Right renal pelvis (tissue), 4 donors: ENCODE measurements around the gene REST. TPM values are rescaled to one million over a fixed set of nuclear protein-coding genes. Genes with fewer than 3 reads are reported as not detected.
"Not testable (repeated sequence)": the region's sequence is repeated elsewhere in the genome, so short reads cannot be mapped to it uniquely, and the experiment has no call there.

Experiments used
- DNase-seq, 4 donors: peaks; one replicate each; pipeline ENCODE4 v3.0.0-alpha.2; 2013; ENCODE audit warnings: low read depth in 4 of 4, low spot score in 3 of 4, missing footprints in 1 of 4
- polyA plus RNA-seq, 4 donors: library from polyadenylated mRNA; unstranded; fragments of 120-200 nt; gene quantifications; one replicate each; pipeline ENCODE4 v1.2.1, GENCODE V29; 2013; ENCODE audit not compliant: insufficient read length in 4 of 4

The REST gene
- polyA plus RNA-seq, 4 donors: 48.2 to 60.2 (median 57.4) TPM

DNA sequence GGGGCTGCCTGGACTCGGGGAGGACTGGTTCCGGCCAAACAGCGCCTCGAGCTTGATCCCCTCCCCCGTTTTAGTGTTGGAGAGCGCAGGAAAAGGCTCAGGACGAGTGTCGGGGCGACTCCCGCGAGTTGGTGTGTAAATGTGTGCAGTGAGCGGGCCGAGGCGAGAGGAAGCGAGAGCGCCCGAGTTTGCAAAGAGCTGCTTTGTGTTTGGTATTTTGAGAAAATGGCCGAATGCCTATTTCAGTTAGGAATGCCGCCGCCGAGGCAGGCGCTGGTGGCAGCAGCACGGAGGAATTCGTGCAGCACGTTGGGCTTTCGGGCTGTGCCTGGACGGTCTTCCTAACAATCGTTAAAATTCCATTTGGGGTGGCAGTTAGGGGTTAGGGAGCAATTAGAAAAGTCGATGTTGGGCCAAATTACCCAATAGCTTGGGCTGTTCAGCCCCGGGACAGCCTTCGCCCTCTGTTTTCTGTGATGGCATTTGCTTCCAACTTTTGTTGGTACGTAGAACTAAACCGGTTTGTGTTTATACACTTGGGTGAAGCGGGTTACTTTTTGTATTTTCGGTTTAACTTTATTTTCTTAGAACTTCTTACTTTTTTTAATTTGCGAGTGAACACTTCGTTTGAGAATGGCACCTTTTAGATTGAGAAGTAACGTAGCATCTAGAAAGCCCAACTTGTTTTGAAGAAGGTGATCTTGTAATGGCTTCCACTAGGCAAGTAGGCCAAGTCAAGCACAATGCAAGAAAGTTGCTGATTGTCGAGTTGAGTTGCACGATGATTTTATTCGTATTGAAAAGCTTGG, 1.6 kb downstream of the REST start:
- peak in 3 of 4 donors; percentile 29 to 56 (median 48) for DNase-seq

GRCh38 chr4:56910172-56910967, 2.7 kb downstream of the REST start:
- DNase-seq: no peak

DNA sequence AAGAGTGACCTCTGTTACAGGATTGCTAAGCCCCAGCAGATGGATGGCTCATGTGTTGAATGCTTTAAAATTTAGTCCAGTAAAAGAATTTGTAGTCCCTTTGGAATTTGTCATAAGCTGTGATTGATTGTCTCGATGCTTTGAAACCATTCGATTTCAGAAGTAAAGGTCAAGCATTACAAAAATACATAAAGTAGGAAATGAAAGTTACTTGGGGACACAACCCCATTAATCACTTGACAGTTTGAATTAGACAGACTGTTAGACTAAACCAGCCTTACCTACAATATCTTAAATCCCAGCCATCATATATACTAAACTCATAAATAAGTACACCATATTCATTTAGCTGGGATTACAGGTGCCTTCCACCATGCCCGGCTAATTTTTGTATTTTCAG, 6.6 kb downstream of the REST start:
- no peak for DNase-seq

DNA sequence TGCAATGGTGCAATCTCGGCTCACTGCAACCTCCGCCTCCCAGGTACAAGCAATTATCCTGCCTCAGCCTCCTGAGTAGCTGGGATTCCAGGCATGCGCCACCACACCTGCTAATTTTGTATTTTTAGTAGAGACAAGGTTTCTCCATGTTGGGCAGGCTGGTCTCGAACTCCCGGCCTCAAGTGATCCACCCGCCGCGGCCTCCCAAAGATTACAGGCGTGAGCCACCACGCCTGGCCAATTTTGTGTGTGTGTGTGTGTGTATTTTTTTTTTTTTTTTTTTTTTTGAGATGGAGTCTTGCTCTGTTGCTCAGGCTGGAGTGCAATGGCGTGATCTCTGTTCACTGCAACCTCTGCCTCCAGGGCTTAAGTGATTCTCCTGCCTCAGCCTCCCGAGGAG, 7.3 kb downstream of the REST start:
- DNase-seq: not testable (repeated sequence)

GRCh38 chr4:56927196-56927595, 19.5 kb downstream of the REST start:
- DNase-seq: no peak

DNA sequence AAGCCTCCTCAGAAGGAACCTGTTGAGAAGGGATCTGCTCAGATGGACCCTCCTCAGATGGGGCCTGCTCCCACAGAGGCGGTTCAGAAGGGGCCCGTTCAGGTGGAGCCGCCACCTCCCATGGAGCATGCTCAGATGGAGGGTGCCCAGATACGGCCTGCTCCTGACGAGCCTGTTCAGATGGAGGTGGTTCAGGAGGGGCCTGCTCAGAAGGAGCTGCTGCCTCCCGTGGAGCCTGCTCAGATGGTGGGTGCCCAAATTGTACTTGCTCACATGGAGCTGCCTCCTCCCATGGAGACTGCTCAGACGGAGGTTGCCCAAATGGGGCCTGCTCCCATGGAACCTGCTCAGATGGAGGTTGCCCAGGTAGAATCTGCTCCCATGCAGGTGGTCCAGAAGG, 22.9 kb downstream of the REST start:
- no peak for DNase-seq

- DNase-seq: no peak
Measured at GRCh38 chr4:56931924-56932323, 24.2 kb downstream of the REST start.

DNA sequence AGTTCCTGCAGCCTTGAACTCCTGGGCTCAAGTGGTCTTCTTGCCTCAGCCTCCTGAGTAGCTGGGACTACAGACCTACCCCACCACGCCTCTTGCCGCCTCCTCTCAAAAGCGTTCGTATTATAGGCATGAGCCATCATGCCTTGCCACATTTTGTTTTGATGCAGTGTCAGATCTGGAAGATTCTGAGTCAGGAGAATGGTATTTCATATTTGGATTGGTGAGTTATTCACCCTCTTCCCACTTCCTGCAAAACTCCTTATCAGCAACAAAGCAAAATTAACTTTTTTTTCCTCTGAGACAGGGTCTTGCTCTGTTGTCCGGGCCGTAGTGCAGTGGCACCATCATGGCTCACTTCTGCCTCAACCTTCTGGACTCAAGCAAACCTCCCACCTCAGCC, 29.6 kb downstream of the REST start:
- DNase-seq: no peak

DNA sequence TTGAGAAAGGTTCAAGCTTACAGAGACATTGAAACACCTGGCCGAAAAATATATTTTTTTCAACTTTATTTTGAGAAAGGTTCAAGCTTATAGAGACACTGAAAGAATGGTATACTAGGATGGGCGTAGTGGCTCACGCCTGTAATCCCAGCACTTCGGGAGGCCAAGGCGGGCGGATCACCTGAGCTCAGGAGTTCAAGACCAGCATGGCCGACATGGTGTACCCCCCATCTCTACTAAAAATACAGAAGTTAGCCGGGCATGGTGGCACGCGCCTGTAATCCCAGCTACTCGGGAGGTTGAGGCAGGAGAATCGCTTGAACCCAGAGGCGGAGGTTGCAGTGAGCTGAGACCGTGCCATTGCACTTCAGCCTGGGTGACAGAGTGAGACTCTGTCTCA, 32.1 kb downstream of the REST start:
- not testable (repeated sequence) for DNase-seq

DNA sequence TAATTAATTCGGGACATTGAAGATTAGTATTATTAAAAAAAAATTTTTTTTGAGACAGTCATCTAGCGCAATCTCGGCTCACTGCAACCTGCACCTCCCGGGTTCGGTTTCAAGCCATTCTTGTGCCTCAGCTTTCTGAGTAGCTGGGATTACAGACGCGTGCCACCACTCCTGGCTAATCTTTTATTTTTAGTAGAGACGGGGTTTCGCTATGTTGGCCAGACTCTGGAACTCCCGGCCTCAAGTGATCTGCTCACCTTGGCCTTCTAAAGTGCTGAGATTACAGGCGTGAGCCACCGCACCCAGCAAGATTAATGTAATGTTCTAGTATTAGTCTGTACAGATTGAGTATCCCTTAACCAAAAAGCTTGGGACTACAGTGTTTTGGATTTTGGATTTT, 32.7 kb downstream of the REST start:
- no peak for DNase-seq

GRCh38 chr4:56940971-56941370, 33.3 kb downstream of the REST start:
- no peak for DNase-seq

DNA sequence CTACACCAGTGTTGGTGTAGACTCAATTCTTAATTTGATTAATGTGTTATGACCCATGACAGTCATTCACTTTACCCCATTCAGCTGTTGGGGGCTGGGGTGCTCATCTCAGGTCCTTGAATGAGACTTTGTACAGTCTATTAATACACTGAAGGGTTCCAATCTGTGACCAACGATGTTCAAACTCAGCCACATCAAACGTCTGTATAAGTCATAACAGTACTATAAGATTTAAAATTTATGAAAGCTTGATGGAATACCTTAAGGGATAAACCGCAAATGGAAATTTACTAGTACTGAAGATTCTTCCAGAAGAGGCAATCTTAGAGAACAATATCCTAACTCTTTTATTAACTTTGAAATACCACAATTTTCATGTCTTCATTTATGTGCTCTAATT, 33.7 kb downstream of the REST start:
- no peak for DNase-seq

- DNase-seq: no peak
Measured at GRCh38 chr4:56953680-56954520, 46.2 kb downstream of the REST start.

DNA sequence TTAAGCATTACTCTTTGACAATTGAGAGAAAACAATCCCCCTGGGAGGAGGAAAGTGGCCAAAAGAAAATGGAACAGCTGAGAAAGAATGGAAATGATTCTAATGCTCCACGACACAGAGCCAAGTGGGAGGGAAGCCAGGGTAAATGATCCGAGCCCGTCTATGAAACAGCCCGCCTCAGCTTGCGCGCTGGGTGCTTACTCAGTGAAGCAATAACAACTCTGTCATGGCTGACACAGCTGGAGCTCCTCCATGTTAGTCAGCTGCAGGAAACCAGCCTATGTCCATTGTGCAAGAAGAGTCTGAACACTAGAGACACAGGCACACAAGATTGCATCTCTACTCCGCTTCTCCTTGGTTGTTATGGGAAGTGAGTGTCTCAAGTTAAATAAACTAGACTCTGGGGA, 50.4 kb downstream of the REST start:
- peak in 3 of 4 donors; percentile 43 to 73 (median 68) for DNase-seq

GRCh38 chr4:56959100-56959499, 51.4 kb downstream of the REST start:
- no peak for DNase-seq

DNA sequence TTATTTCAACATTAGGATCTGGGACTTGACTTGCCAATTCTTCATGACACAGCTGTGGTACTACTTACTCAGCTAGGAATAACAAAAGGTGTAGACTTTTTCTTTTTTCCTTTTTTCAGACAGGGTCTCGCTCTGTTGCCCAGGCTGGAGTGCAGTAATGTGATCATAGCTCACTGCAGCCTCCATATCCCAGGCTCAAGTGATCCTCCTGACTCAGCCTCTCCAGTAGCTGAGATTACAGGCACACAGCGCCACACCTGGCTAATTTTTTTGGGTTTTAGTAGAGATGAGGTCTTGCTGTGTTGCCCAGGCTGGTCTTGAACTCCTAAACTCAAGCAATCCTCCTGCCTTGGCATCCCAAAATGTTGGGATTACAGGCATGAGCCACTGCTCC, 53.4 kb downstream of the REST start:
- DNase-seq: no peak

DNA sequence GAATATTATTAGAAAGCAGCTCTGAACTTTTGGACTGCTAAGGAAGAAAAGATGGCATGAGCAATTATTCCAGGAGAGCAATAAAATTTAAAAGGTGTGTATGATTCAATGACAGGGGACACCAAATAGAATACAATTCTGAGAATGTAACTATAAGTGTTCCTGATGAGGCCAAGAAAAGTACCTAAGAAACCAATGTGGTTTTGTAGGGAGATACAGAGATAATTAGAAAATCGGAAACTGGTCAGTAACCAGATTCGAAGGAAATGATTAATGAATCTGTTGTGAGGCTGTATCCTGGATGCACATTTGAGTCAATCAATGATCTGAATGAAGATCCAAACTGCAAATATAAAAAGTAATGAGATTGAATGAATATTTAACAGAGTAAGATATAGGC, 63.7 kb downstream of the REST start:
- DNase-seq: no peak

GRCh38 chr4:56972389-56972788, 64.7 kb downstream of the REST start:
- no peak for DNase-seq

- DNase-seq: no peak
Measured at GRCh38 chr4:56972809-56973208, 65.1 kb downstream of the REST start.

GRCh38 chr4:56973336-56973735, 65.6 kb downstream of the REST start:
- DNase-seq: no peak

GRCh38 chr4:56976283-56976836, 68.7 kb downstream of the REST start:
- no peak for DNase-seq
